ENCODE measurements around the gene ZNF578.

DNA sequence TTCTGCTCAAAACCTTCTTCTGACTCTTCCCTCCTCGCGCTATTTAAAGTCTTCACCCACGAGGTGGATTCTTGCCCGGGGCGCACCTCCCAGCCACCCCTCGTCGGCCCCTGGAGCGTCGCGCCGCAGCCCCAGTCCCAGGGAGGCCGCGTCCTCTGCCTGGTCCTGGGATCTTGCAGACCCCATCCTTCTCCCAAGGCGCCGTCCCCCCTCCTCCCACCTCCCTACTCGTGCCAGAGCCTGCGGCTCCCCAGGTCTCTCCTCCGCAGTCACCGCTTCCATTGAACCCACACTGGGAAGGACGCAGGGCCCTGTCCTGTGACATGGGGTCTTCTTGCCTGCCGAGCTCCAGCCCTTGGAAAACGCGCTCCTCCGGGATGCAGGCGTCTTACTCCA lies 74.6 kb downstream of the ZNF578 start:
- TF ChIP-seq POLR2A (IDR thresholded peaks at IDR 0.05; ENCODE audit: low read depth, low read length) (no peak), POLR2AphosphoS5 (IDR thresholded peaks at IDR 0.05; ENCODE audit: insufficient read depth, low read depth, low read length) (no peak), JUN (IDR thresholded peaks at IDR 0.05; ENCODE audit: borderline replicate concordance, insufficient read depth, insufficient read length, low read depth) (no peak), GATA2 (IDR thresholded peaks at IDR 0.05; ENCODE audit: insufficient read depth, insufficient read length, low read depth, low read length) (no peak), EZH2 (IDR thresholded peaks at IDR 0.05; ENCODE audit: borderline replicate concordance, low read depth, low read length, severe bottlenecking) (no peak)
- TF ChIP-seq, protein P1, sequence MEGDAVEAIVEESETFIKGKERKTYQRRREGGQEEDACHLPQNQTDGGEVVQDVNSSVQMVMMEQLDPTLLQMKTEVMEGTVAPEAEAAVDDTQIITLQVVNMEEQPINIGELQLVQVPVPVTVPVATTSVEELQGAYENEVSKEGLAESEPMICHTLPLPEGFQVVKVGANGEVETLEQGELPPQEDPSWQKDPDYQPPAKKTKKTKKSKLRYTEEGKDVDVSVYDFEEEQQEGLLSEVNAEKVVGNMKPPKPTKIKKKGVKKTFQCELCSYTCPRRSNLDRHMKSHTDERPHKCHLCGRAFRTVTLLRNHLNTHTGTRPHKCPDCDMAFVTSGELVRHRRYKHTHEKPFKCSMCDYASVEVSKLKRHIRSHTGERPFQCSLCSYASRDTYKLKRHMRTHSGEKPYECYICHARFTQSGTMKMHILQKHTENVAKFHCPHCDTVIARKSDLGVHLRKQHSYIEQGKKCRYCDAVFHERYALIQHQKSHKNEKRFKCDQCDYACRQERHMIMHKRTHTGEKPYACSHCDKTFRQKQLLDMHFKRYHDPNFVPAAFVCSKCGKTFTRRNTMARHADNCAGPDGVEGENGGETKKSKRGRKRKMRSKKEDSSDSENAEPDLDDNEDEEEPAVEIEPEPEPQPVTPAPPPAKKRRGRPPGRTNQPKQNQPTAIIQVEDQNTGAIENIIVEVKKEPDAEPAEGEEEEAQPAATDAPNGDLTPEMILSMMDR (IDR thresholded peaks at IDR 0.05; ENCODE audit: extremely low read depth in 1 of 2, insufficient read depth in 1 of 2, low read depth in 1 of 2, low read length in 2 of 2): no peak
- TF ChIP-seq, protein P2, sequence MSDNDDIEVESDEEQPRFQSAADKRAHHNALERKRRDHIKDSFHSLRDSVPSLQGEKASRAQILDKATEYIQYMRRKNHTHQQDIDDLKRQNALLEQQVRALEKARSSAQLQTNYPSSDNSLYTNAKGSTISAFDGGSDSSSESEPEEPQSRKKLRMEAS (IDR thresholded peaks at IDR 0.05; ENCODE audit: insufficient read depth, insufficient read length): no peak
